HCT116 (cell line): ENCODE results near the gene PPP2R5B. TPM values are rescaled to one million over a fixed set of nuclear protein-coding genes. Genes with fewer than 3 reads are reported as not detected.

Experiments used
- ATAC-seq: fragments of 200-7000 bp; cut with Tn5 transposase; 2 replicates; pipeline ENCODE4 v1.9.1; 2020; ENCODE audit warnings: mild to moderate bottlenecking, moderate library complexity
- BruUV-seq: library from RNA; stranded (reverse); fragments of 400-500 nt; replicated peaks from 2 replicates; lab custom pipeline; 2021; lab: Mats Ljungman, UMichigan
- CTCF ChIA-PET: fragments of 300-600 bp; sonication (Branson Sonifier 250); formaldehyde crosslinking; loops from one replicate; lab custom pipeline; 2021; ENCODE audit warnings: antibody characterized with exemption; lab: Charles Lee
- POLR2A ChIA-PET: fragments of 300-600, 350-600 bp; sonication (Branson Sonifier 250); formaldehyde crosslinking; loops from one replicate; lab custom pipeline; 2021; ENCODE audit warnings: antibody characterized with exemption; lab: Charles Lee
- RAD21 ChIA-PET, 2 experiments: fragments of 300-600 bp; sonication (Branson Sonifier 250); formaldehyde crosslinking; loops; one replicate each; lab custom pipeline; 2023; ENCODE audit warnings: low total read pairs in 2 of 2; ENCODE audit not compliant: uncharacterized antibody in 2 of 2, unreplicated experiment in 2 of 2, low non-redundant PET in 1 of 2; lab: Charles Lee
- DNase-seq: peaks from one replicate; pipeline ENCODE4 v3.0.0-alpha.2; 2010; ENCODE audit warnings: low read depth, low spot score
- H2AFZ ChIP-seq: fragments of 200-600 bp; shearing (Covaris generic), sonication (generic); 2 replicates; pipeline ENCODE4 v1.6.1; 2017; ENCODE audit warnings: low read depth, mixed run types, mixed read lengths, antibody characterized with exemption, low read length; ENCODE audit not compliant: poor library complexity, severe bottlenecking
- H3K27ac ChIP-seq: 2 replicates; pipeline ENCODE4 v1.5.1; 2012; ENCODE audit warnings: low read depth, low read length
- H3K27me3 ChIP-seq: fragments of 200-600 bp; sonication (generic); 2 replicates; pipeline ENCODE4 v1.6.1; 2016; ENCODE audit warnings: mixed run types, low read length, mixed read lengths; ENCODE audit not compliant: insufficient read depth
- H3K36me3 ChIP-seq, 2 experiments: fragments of 200-500 bp in 1 of 2; fragments of 200-600 bp in 1 of 2; sonication (Bioruptor generic) in 1 of 2; sonication (generic) in 1 of 2; 2 replicates each; pipeline versions ENCODE4 v1.5.1 to v1.6.1; 2014 to 2016; ENCODE audit warnings: low read length in 2 of 2, inconsistent platforms in 1 of 2, mixed read lengths in 1 of 2, mixed run types in 1 of 2; ENCODE audit not compliant: insufficient read depth in 2 of 2, control insufficient read depth in 1 of 2
- H3K4me1 ChIP-seq, 2 experiments: fragments of 200-600 bp in 1 of 2; sonication (generic) in 1 of 2; 2 replicates each; pipeline versions ENCODE4 v1.5.1 to v1.6.1; 2012 to 2017; ENCODE audit warnings: low read length in 2 of 2, inconsistent platforms in 1 of 2, mild to moderate bottlenecking in 1 of 2, mixed read lengths in 1 of 2, mixed run types in 1 of 2, moderate library complexity in 1 of 2; ENCODE audit not compliant: insufficient read depth in 2 of 2, control insufficient read depth in 1 of 2
- H3K4me2 ChIP-seq: fragments of 200-600 bp; sonication (generic); 2 replicates; pipeline ENCODE4 v1.6.1; 2017; ENCODE audit warnings: mixed run types, low read length, mixed read lengths
- H3K4me3 ChIP-seq, 2 experiments: fragments of 200-600 bp in 1 of 2; sonication (generic) in 1 of 2; replicated peaks in 1 of 2; 2 replicates each; pipeline ENCODE4 v1.5.1; 2011 to 2016; ENCODE audit warnings: low read length in 2 of 2, control low read depth in 1 of 2, low read depth in 1 of 2, mild to moderate bottlenecking in 1 of 2, mixed read lengths in 1 of 2, mixed run types in 1 of 2
- H3K79me2 ChIP-seq: fragments of 200-600 bp; sonication (generic); 2 replicates; pipeline ENCODE4 v1.6.1; 2017; ENCODE audit warnings: mild to moderate bottlenecking, mixed run types, low read length, moderate library complexity, mixed read lengths; ENCODE audit not compliant: insufficient read depth
- H3K9ac ChIP-seq: fragments of 200-600 bp; sonication (generic); 2 replicates; pipeline ENCODE4 v1.6.1; 2016; ENCODE audit warnings: low read length, mixed read lengths
- H3K9me2 ChIP-seq: fragments of 200-600 bp; sonication (generic), shearing (Covaris generic); 2 replicates; pipeline ENCODE4 v1.6.1; 2017; ENCODE audit warnings: mixed run types, mild to moderate bottlenecking, moderate library complexity; ENCODE audit not compliant: insufficient read depth
- H3K9me3 ChIP-seq, 2 experiments: fragments of 200-500 bp in 1 of 2; fragments of 200-600 bp in 1 of 2; sonication (Bioruptor generic) in 1 of 2; sonication (generic) in 1 of 2; 2 replicates each; pipeline ENCODE4 v1.6.1; 2014 to 2017; ENCODE audit warnings: low read length in 2 of 2, mixed read lengths in 2 of 2, inconsistent platforms in 1 of 2, low read depth in 1 of 2, mild to moderate bottlenecking in 1 of 2, mixed run types in 1 of 2, moderate library complexity in 1 of 2; ENCODE audit not compliant: control insufficient read depth in 1 of 2, insufficient read depth in 1 of 2
- H4K20me1 ChIP-seq: fragments of 200-600 bp; sonication (generic), shearing (Covaris generic); 2 replicates; pipeline ENCODE4 v1.6.1; 2017; ENCODE audit warnings: mixed run types, mild to moderate bottlenecking, moderate library complexity; ENCODE audit not compliant: insufficient read depth
- CBX3 ChIP-seq: IDR thresholded peaks from 2 replicates; pipeline ENCODE4 v1.6.1; 2012; ENCODE audit warnings: low read depth
- CEBPB ChIP-seq: IDR thresholded peaks from 2 replicates; pipeline ENCODE4 v1.6.1; 2012; ENCODE audit warnings: low read depth
- ELF1 ChIP-seq: IDR thresholded peaks from 2 replicates; pipeline ENCODE4 v1.6.1; 2012; ENCODE audit warnings: low read depth, borderline replicate concordance
- EZH2 ChIP-seq: fragments of 200-600 bp; sonication (generic); IDR thresholded peaks from 2 replicates; pipeline ENCODE4 v1.6.1; 2017; ENCODE audit warnings: antibody characterized with exemption, mixed run types
- FOSL1 ChIP-seq: IDR thresholded peaks from 2 replicates; pipeline ENCODE4 v1.6.1; 2012; ENCODE audit warnings: low read depth
- JUND ChIP-seq: IDR thresholded peaks from 2 replicates; pipeline ENCODE4 v1.6.1; 2012
- POLR2A ChIP-seq: IDR thresholded peaks from 2 replicates; pipeline ENCODE4 v1.7.0; 2011; ENCODE audit warnings: borderline replicate concordance; ENCODE audit not compliant: insufficient read depth, insufficient read length; ENCODE audit errors: extremely low read depth
- RAD21 ChIP-seq: IDR thresholded peaks from 2 replicates; pipeline ENCODE4 v1.6.1; 2012; ENCODE audit warnings: low read depth, mild to moderate bottlenecking
- SP1 ChIP-seq: IDR thresholded peaks from 2 replicates; pipeline ENCODE4 v1.6.1; 2012; ENCODE audit warnings: low read depth
- TCF7L2 ChIP-seq: IDR thresholded peaks from 2 replicates; pipeline ENCODE4 v1.7.0; 2011; ENCODE audit warnings: borderline replicate concordance, inconsistent platforms; ENCODE audit not compliant: insufficient read depth, insufficient read length; ENCODE audit errors: extremely low read depth
- YY1 ChIP-seq: IDR thresholded peaks from 2 replicates; pipeline ENCODE4 v1.6.1; 2011; ENCODE audit warnings: low read length, low read depth, moderate library complexity, mild to moderate bottlenecking; ENCODE audit not compliant: insufficient replicate concordance; ENCODE audit errors: extremely low read depth
- ZFX ChIP-seq: fragments of 450-650 bp; IDR thresholded peaks from 2 replicates; pipeline ENCODE4 v1.6.1; 2017
- ZNF274 ChIP-seq: fragments of 200-500 bp; sonication (Bioruptor generic); IDR thresholded peaks from 2 replicates; pipeline ENCODE4 v1.6.1; 2014; ENCODE audit warnings: mild to moderate bottlenecking, low read depth, low read length, inconsistent platforms
- intact Hi-C: fragments of 100-400 bp; cut with micrococcal nuclease; formaldehyde crosslinking; loops from 2 replicates; pipeline ENCODE4 v1.10.0; 2022
- total RNA-seq: library from RNA; stranded (reverse); gene quantifications from one replicate; pipeline ENCODE4 v1.2.1, GENCODE V29; 2021; ENCODE audit not compliant: unreplicated experiment
- TF ChIP-seq, protein P1 (sequence below): IDR thresholded peaks from 2 replicates; pipeline ENCODE4 v1.6.1; 2012
- TF ChIP-seq, protein P2 (sequence below), 3 experiments: fragments of 200-600 bp in 1 of 3; sonication (generic) in 1 of 3; IDR thresholded peaks in 2 of 3; conservative IDR thresholded peaks in 1 of 3; 2 replicates each; pipeline ENCODE4 v1.5.1; 2012 to 2017; ENCODE audit warnings: low read depth in 2 of 3, low read length in 2 of 3, antibody characterized with exemption in 1 of 3, borderline replicate concordance in 1 of 3, control low read depth in 1 of 3, mild to moderate bottlenecking in 1 of 3, mixed read lengths in 1 of 3, mixed run types in 1 of 3, moderate library complexity in 1 of 3; ENCODE audit not compliant: insufficient read depth in 1 of 3
- TF ChIP-seq, protein P3 (sequence below): IDR thresholded peaks from 2 replicates; pipeline ENCODE4 v1.6.1; 2011; ENCODE audit warnings: mild to moderate bottlenecking, low read length, moderate library complexity; ENCODE audit not compliant: insufficient replicate concordance; ENCODE audit errors: extremely low read depth

PPP2R5B gene
- total RNA-seq, 1 experiment from 2014 or later = 10.9 TPM

DNA sequence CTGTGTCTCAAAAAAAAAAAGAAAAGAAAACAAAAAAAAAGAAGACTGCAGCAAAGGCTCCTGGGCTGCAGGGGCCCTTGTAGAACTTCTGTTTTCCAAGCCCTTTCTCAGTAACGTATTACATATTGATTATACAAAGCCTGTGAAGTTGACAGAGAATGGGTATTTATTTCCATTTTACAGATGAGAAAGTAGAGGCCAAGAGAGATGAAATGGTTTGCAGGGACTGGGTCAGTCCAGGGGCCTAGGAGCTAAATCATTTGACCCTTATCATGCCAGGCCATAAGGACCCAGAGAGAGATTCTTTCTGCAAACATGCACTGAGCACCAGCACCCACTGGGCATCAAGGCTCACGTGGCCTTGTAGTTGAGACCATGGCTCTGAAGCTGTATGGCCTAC is 4.5 kb downstream of the PPP2R5B start:
- Histone ChIP-seq H3K79me2 (no peaks in the 10 kb centered on the region), H4K20me1 (no peaks in the 10 kb centered on the region), H3K27me3 (no peaks in the 10 kb centered on the region), H3K9me2 (no peaks in the 10 kb centered on the region), H3K4me1 (peaks cover 2 to 18% of the 10 kb centered on the region in 2 experiments; a peak in 2 of 4 replicates), H3K4me2 (no peak overlapping the region), H3K9me3 (no peaks in the 10 kb centered on the region), H3K9ac (no peak overlapping the region), H3K27ac (no peak overlapping the region), H3K4me3 (no peak overlapping the region), H2AFZ (no peak overlapping the region), H3K36me3 (peaks cover 0 to 3% of the 10 kb centered on the region in 2 experiments; a peak in 1 of 4 replicates)
- BruUV-seq = no TSS peak
- ATAC-seq (no peak), DNase-seq (no peak)
- POLR2A ChIA-PET = no interaction called here
- intact Hi-C loops = no loop called here
- CTCF ChIA-PET = no interaction called here
- TF ChIP-seq RAD21 (no peak), ZNF274 (no peak), CBX3 (no peak), POLR2A (no peak), TCF7L2 (no peak), ZFX (no peak), YY1 (no peak), ELF1 (no peak), CEBPB (no peak), FOSL1 (no peak), SP1 (no peak), EZH2 (no peak), JUND (no peak)
- TF ChIP-seq, protein P1, sequence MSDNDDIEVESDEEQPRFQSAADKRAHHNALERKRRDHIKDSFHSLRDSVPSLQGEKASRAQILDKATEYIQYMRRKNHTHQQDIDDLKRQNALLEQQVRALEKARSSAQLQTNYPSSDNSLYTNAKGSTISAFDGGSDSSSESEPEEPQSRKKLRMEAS = no peak
- TF ChIP-seq, protein P2, sequence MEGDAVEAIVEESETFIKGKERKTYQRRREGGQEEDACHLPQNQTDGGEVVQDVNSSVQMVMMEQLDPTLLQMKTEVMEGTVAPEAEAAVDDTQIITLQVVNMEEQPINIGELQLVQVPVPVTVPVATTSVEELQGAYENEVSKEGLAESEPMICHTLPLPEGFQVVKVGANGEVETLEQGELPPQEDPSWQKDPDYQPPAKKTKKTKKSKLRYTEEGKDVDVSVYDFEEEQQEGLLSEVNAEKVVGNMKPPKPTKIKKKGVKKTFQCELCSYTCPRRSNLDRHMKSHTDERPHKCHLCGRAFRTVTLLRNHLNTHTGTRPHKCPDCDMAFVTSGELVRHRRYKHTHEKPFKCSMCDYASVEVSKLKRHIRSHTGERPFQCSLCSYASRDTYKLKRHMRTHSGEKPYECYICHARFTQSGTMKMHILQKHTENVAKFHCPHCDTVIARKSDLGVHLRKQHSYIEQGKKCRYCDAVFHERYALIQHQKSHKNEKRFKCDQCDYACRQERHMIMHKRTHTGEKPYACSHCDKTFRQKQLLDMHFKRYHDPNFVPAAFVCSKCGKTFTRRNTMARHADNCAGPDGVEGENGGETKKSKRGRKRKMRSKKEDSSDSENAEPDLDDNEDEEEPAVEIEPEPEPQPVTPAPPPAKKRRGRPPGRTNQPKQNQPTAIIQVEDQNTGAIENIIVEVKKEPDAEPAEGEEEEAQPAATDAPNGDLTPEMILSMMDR (IDR thresholded peaks at IDR 0.05 in 2 of 3, conservative IDR thresholded peaks at IDR 0.05 in 1 of 3; ENCODE audit: borderline replicate concordance in 1 of 3, insufficient read depth in 1 of 3, low read depth in 2 of 3, low read length in 2 of 3) = no peak
- TF ChIP-seq, protein P3, sequence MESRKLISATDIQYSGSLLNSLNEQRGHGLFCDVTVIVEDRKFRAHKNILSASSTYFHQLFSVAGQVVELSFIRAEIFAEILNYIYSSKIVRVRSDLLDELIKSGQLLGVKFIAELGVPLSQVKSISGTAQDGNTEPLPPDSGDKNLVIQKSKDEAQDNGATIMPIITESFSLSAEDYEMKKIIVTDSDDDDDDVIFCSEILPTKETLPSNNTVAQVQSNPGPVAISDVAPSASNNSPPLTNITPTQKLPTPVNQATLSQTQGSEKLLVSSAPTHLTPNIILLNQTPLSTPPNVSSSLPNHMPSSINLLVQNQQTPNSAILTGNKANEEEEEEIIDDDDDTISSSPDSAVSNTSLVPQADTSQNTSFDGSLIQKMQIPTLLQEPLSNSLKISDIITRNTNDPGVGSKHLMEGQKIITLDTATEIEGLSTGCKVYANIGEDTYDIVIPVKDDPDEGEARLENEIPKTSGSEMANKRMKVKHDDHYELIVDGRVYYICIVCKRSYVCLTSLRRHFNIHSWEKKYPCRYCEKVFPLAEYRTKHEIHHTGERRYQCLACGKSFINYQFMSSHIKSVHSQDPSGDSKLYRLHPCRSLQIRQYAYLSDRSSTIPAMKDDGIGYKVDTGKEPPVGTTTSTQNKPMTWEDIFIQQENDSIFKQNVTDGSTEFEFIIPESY = no peak
- RAD21 ChIA-PET = no interaction called here
